Neural progenitor cell (in vitro differentiated cells): ENCODE results near the gene USP9X. TPM values are rescaled to one million over a fixed set of nuclear protein-coding genes. Genes with fewer than 3 reads are reported as not detected.

Experiments used
- DNase-seq: peaks from one replicate; pipeline ENCODE4 v3.0.0-alpha.2; 2016; ENCODE audit warnings: low spot score
- H2AFZ ChIP-seq: fragments of 200-600 bp; sonication (generic); replicated peaks from 2 replicates; pipeline ENCODE4 v1.6.1; 2016; ENCODE audit warnings: antibody characterized with exemption
- H3F3A ChIP-seq: fragments of 200-600 bp; sonication (generic); 2 replicates; pipeline ENCODE4 v1.6.1; 2016; ENCODE audit warnings: antibody characterized with exemption, low read depth
- H3K27ac ChIP-seq: fragments of 200-600 bp; sonication (generic); 2 replicates; pipeline ENCODE4 v1.5.1; 2016; ENCODE audit warnings: mild to moderate bottlenecking
- H3K27me3 ChIP-seq: fragments of 200-600 bp; sonication (generic); 2 replicates; pipeline ENCODE4 v1.6.1; 2016; ENCODE audit warnings: mild to moderate bottlenecking, moderate library complexity
- H3K36me3 ChIP-seq: fragments of 200-600 bp; sonication (generic); 2 replicates; pipeline ENCODE4 v1.5.1; 2016
- H3K4me1 ChIP-seq: fragments of 200-600 bp; sonication (generic); 2 replicates; pipeline ENCODE4 v1.6.1; 2016; ENCODE audit warnings: mixed run types
- H3K4me2 ChIP-seq: fragments of 200-600 bp; sonication (generic); 2 replicates; pipeline ENCODE4 v1.6.1; 2016
- H3K4me3 ChIP-seq: fragments of 200-600 bp; sonication (generic); 2 replicates; pipeline ENCODE4 v1.5.1; 2016
- H3K79me2 ChIP-seq: fragments of 200-600 bp; sonication (generic); 2 replicates; pipeline ENCODE4 v1.6.1; 2016; ENCODE audit warnings: low read depth
- H3K9ac ChIP-seq: fragments of 200-600 bp; sonication (generic); 2 replicates; pipeline ENCODE4 v1.6.1; 2016
- H3K9me3 ChIP-seq: fragments of 200-600 bp; sonication (generic); 2 replicates; pipeline ENCODE4 v1.5.1; 2016; ENCODE audit warnings: low read depth
- H4K20me1 ChIP-seq: fragments of 200-600 bp; sonication (generic); 2 replicates; pipeline ENCODE4 v1.6.1; 2016; ENCODE audit warnings: low read depth
- H3K27ac Mint-ChIP-seq: 3 replicates; pipeline ENCODE4 v1.8.0; 2021; ENCODE audit warnings: mixed read lengths
- H3K27me3 Mint-ChIP-seq: 2 replicates; pipeline ENCODE4 v1.8.0; 2022; ENCODE audit warnings: low read depth, mild to moderate bottlenecking, inconsistent platforms, moderate library complexity, mixed read lengths; ENCODE audit not compliant: insufficient read depth
- H3K36me3 Mint-ChIP-seq: 3 replicates; pipeline ENCODE4 v1.8.0; 2021; ENCODE audit warnings: mixed read lengths
- H3K4me1 Mint-ChIP-seq: 3 replicates; pipeline ENCODE4 v1.8.0; 2021; ENCODE audit warnings: mixed read lengths
- H3K4me3 Mint-ChIP-seq: 3 replicates; pipeline ENCODE4 v1.8.0; 2021; ENCODE audit warnings: mild to moderate bottlenecking, moderate library complexity, mixed read lengths
- H3K9me3 Mint-ChIP-seq: 3 replicates; pipeline ENCODE4 v1.8.0; 2020; ENCODE audit warnings: mixed read lengths
- EZH2 ChIP-seq: fragments of 200-600 bp; sonication (generic); IDR thresholded peaks from 2 replicates; pipeline ENCODE4 v1.6.1; 2017; ENCODE audit warnings: antibody characterized with exemption, mild to moderate bottlenecking, moderate library complexity
- EZH2phosphoT487 ChIP-seq: fragments of 200-600 bp; sonication (generic); IDR thresholded peaks from 2 replicates; pipeline ENCODE4 v1.6.1; 2017; ENCODE audit warnings: antibody characterized with exemption
- total RNA-seq: library from RNA; depleted of rRNA; stranded (reverse); fragments of >200 nt; gene quantifications from 2 replicates; pipeline ENCODE4 v1.2.3, GENCODE V29; 2015; ENCODE audit warnings: low replicate concordance
- TF ChIP-seq, protein P1 (sequence below): fragments of 200-600 bp; sonication (generic); IDR thresholded peaks from 2 replicates; pipeline ENCODE4 v1.5.1; 2017; ENCODE audit warnings: antibody characterized with exemption, mild to moderate bottlenecking

USP9X gene
- total RNA-seq, 1 donor from 2014 or later, result 115 TPM

DNA sequence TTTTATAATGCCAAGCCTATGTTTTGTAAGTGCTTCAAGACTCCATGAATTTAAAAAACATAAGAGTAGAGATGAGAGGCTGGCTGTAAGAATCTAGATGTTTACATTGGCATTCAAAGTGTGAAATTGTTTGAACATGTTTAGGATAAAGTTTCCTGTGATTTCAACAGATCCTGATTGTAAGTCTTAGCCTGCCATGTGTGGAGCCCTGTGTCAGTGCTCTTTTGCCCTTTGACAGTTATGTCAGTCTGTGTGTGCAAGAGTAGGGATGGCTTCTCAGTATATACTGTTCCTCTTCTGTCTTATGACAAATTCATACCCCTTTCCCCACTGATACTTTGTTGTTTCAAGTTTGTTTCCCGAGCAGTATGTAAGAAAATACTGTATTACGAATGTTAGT, 68.2 kb downstream of the USP9X start:
- Mint-ChIP-seq H3K9me3 (no peaks in the 10 kb centered on the region), H3K36me3 (peaks cover 12% of the 10 kb centered on the region), H3K27me3 (no peaks in the 10 kb centered on the region), H3K4me1 (no peaks in the 10 kb centered on the region), H3K27ac (no peak overlapping the region), H3K4me3 (no peak overlapping the region)
- no peak for DNase-seq
- Histone ChIP-seq H3K36me3 (peaks cover 23% of the 10 kb centered on the region), H3F3A (no peaks in the 10 kb centered on the region), H3K79me2 (no peaks in the 10 kb centered on the region), H3K9me3 (no peaks in the 10 kb centered on the region), H2AFZ (no peak overlapping the region), H3K4me3 (no peak overlapping the region), H3K4me2 (no peak overlapping the region), H3K9ac (no peak overlapping the region), H4K20me1 (no peaks in the 10 kb centered on the region), H3K27ac (no peak overlapping the region), H3K4me1 (no peaks in the 10 kb centered on the region), H3K27me3 (no peaks in the 10 kb centered on the region)
- TF ChIP-seq EZH2phosphoT487, result no peak
- TF ChIP-seq, protein P1, sequence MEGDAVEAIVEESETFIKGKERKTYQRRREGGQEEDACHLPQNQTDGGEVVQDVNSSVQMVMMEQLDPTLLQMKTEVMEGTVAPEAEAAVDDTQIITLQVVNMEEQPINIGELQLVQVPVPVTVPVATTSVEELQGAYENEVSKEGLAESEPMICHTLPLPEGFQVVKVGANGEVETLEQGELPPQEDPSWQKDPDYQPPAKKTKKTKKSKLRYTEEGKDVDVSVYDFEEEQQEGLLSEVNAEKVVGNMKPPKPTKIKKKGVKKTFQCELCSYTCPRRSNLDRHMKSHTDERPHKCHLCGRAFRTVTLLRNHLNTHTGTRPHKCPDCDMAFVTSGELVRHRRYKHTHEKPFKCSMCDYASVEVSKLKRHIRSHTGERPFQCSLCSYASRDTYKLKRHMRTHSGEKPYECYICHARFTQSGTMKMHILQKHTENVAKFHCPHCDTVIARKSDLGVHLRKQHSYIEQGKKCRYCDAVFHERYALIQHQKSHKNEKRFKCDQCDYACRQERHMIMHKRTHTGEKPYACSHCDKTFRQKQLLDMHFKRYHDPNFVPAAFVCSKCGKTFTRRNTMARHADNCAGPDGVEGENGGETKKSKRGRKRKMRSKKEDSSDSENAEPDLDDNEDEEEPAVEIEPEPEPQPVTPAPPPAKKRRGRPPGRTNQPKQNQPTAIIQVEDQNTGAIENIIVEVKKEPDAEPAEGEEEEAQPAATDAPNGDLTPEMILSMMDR, result no peak
- no peak for TF ChIP-seq EZH2

DNA sequence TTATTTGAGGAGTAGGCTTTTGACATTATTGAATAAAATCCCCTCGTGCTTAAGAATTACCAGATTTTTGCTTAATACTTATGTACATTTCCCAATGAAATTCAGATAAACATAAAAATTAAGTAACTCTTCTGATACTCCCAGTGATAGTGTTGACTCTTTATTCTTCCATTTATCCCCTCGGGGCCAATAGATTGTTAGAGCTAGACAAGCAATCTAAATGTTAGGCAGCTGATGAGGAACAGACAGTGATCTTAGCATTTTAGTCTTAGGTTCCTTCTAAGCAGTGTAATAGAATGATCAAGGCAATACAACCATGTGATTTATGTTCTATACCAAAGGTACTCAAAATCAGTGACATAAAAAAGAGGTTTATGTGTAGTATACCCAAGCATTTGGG, 68.7 kb downstream of the USP9X start:
- Histone ChIP-seq H2AFZ (no peak overlapping the region), H3K27me3 (no peaks in the 10 kb centered on the region), H3K9ac (no peak overlapping the region), H3K9me3 (no peaks in the 10 kb centered on the region), H3K4me2 (no peak overlapping the region), H3F3A (no peaks in the 10 kb centered on the region), H3K36me3 (peaks cover 23% of the 10 kb centered on the region), H3K79me2 (no peaks in the 10 kb centered on the region), H3K4me1 (no peaks in the 10 kb centered on the region), H4K20me1 (no peaks in the 10 kb centered on the region), H3K27ac (no peak overlapping the region), H3K4me3 (no peak overlapping the region)
- Mint-ChIP-seq H3K36me3 (peaks cover 10% of the 10 kb centered on the region), H3K27ac (no peak overlapping the region), H3K4me3 (no peak overlapping the region), H3K9me3 (no peaks in the 10 kb centered on the region), H3K27me3 (no peaks in the 10 kb centered on the region), H3K4me1 (no peaks in the 10 kb centered on the region)
- TF ChIP-seq EZH2phosphoT487 (no peak), EZH2 (no peak)
- TF ChIP-seq, protein P1, result no peak
- no peak for DNase-seq

GRCh38 chrX:41164449-41164848, 79.2 kb downstream of the USP9X start:
- no peak for TF ChIP-seq EZH2phosphoT487
- Mint-ChIP-seq H3K36me3 (peaks cover 13% of the 10 kb centered on the region), H3K4me1 (no peaks in the 10 kb centered on the region)

DNA sequence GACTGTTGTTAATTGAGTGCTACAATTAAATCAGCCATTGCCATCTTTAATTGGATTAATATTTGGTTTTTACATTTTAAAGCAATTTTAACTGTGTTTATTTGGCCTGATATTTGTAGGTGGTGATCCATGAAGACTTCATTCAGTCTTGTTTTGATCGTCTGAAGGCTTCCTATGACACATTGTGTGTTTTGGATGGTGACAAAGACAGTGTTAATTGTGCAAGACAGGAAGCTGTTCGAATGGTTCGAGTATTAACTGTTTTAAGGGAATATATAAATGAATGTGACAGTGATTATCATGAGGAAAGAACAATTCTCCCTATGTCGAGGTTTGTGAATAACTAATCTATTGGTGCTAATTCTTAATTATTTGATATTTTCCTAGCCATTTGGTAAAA, 82.6 kb downstream of the USP9X start:
- H3K27ac Mint-ChIP-seq, result no peak overlapping the region
- H3K27me3 Mint-ChIP-seq, result no peaks in the 10 kb centered on the region
- Histone ChIP-seq H2AFZ (no peak overlapping the region), H3F3A (peaks cover 3% of the 10 kb centered on the region), H3K9me3 (no peaks in the 10 kb centered on the region), H3K79me2 (peaks cover 3% of the 10 kb centered on the region), H3K4me1 (no peaks in the 10 kb centered on the region), H3K27ac (no peak overlapping the region), H4K20me1 (no peaks in the 10 kb centered on the region), H3K36me3 (peaks cover 13% of the 10 kb centered on the region), H3K27me3 (no peaks in the 10 kb centered on the region), H3K9ac (no peak overlapping the region), H3K4me3 (no peak overlapping the region), H3K4me2 (no peak overlapping the region)
- H3K9me3 Mint-ChIP-seq, result no peaks in the 10 kb centered on the region
- TF ChIP-seq EZH2 (no peak), EZH2phosphoT487 (no peak)
- TF ChIP-seq, protein P1, result no peak
- no peaks in the 10 kb centered on the region for H3K4me1 Mint-ChIP-seq
- no peak for DNase-seq
- H3K4me3 Mint-ChIP-seq, result no peak overlapping the region
- H3K36me3 Mint-ChIP-seq, result peaks cover 15% of the 10 kb centered on the region

More at GRCh38 chrX:41164449-41164848, 79.2 kb downstream of the USP9X start:
- Histone ChIP-seq H3K4me1 (no peaks in the 10 kb centered on the region), H3K36me3 (no peaks in the 10 kb centered on the region), H3K4me2 (no peak overlapping the region), H3K27ac (no peak overlapping the region), H4K20me1 (no peaks in the 10 kb centered on the region), H2AFZ (no peak overlapping the region), H3K4me3 (no peak overlapping the region), H3K9ac (no peak overlapping the region), H3K27me3 (no peaks in the 10 kb centered on the region), H3K79me2 (no peaks in the 10 kb centered on the region), H3F3A (no peaks in the 10 kb centered on the region), H3K9me3 (no peaks in the 10 kb centered on the region)
- no peak overlapping the region for H3K4me3 Mint-ChIP-seq
- no peak overlapping the region for H3K27ac Mint-ChIP-seq
- no peaks in the 10 kb centered on the region for H3K27me3 Mint-ChIP-seq
- no peaks in the 10 kb centered on the region for H3K9me3 Mint-ChIP-seq
- no peak for DNase-seq
